ENCODE data around the gene ITFG1. TPM values are rescaled to one million over a fixed set of nuclear protein-coding genes. Genes with fewer than 3 reads are reported as not detected.

Gene ITFG1
- total and polyA plus RNA-seq, 2 of the 8 experiments (the other 6 are each of a cell fraction or from before 2014, with no cell fraction given) = 13.8 to 22.2 TPM

DNA sequence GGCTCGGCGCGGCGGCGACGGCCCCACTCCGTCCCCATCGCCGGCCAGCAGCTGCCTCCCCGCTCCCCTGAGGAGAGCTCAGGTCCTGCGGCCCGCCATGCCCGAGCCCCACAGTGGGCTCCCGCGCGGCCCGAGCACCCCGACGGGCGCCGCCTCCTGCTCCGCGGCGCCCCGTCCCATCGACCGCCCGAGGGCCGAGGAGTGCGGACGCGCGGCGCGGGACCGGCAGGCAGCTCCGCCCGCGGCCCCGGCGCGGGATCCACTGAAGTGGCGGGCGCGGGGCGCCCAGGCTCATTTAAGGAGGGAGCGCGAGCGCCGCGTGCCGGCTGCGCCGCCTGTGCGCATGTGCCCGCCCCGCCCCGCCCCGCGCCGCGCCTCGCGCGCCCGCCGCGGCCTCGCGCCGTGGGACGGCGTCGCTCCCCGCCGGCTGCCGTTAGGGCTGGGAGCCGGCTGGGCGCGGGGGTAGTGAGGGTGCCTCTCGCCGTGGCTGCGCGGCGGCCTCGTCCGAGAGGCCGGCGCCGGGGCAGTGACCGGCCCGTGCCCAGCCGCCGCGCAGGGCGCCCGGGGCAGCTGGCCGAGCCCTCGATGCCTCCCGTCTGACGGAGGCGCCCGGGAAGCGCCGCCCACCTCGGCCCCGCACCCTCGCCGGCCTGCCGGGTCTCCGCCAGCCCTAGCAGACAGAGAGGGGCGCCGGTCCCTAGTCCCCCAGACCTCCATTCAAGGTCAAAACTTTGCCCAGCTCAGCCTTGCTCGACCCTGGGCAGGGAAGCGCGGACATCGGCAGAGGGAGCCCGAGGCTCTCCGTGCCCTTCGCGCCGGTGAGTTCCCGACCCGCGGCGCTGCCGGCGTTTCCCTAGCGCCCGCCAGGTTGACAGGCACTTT lies 316.9 kb downstream of the ITFG1 start, which contains the start of gene NETO2:
Gene NETO2 (minus strand): TSS at position 269 of the 882 bp plus-strand sequence. CDS start 333 bp downstream, outside the sequence.
- no peak within 1 kb of the TSS for H3K23ac ChIP-seq (ENCODE audit: insufficient read length)
- peak in 1 of 2 experiments; percentile 80 for DNase-seq (ENCODE audit: low read depth in 1 of 2, low spot score in 2 of 2)
- H3K4ac ChIP-seq (replicated peaks; ENCODE audit: insufficient read length, low read depth, low read length) = no peak within 1 kb of the TSS
- peak within 1 kb of the TSS; percentile 38 to 90 for H3K4me2 ChIP-seq (ENCODE audit: insufficient read depth in 1 of 2, low read depth in 2 of 2, low read length in 2 of 2)
- peaks cover 2% of the 10 kb centered on the region; the same call in 1 of the 2 replicates for H3K23me2 ChIP-seq (ENCODE audit: low read depth, low read length)
- peak within 1 kb of the TSS; percentile 51 to 79 (median 70) for H3K4me3 ChIP-seq (ENCODE audit: extremely low read depth in 1 of 4, insufficient read depth in 2 of 4, low read depth in 3 of 4, low read length in 4 of 4)
- H2AK5ac ChIP-seq (ENCODE audit: low read depth, low read length) = no peak within 1 kb of the TSS
- no peaks in the 10 kb centered on the region for H3K79me1 ChIP-seq (ENCODE audit: low read depth, low read length)
- H4K20me1 ChIP-seq (replicated peaks in 1 of 2; ENCODE audit: control insufficient read depth in 1 of 2, insufficient read depth in 2 of 2, low read length in 2 of 2) = peaks cover 2% of the 10 kb centered on the region in 2 experiments
- peaks cover 0 to 18% of the 10 kb centered on the region in 2 experiments; a peak in 2 of 4 replicates for H3K79me2 ChIP-seq (ENCODE audit: control insufficient read depth in 1 of 2, insufficient read depth in 2 of 2, low read length in 2 of 2)
- no peak within 1 kb of the TSS for H2BK20ac ChIP-seq (ENCODE audit: low read length)
- peak within 1 kb of the TSS; percentile 77; the same call in 1 of the 2 replicates for H2AFZ ChIP-seq (ENCODE audit: low read length)
- no peak within 1 kb of the TSS for H2BK12ac ChIP-seq (ENCODE audit: low read depth, low read length)
- 0 out of 7 replicates have a peak, but pooled peaks cover 0 to 2% (median 0%) of the 10 kb centered on the region in 4 experiments for H3K4me1 ChIP-seq (replicated peaks in 1 of 4; ENCODE audit: control insufficient read depth in 3 of 4, insufficient read depth in 4 of 4, low read length in 3 of 4)
- no peak within 1 kb of the TSS for H3K18ac ChIP-seq (ENCODE audit: extremely low read depth, low read length)
- H2BK120ac ChIP-seq (replicated peaks; ENCODE audit: low read depth, low read length) = no peak within 1 kb of the TSS
- 3% methylated on average over 53 of the region's 130 CpGs; no CpG with 5 or more reads in 1 of the 2 experiments for WGBS, 2 experiments (ENCODE audit: extremely low coverage in 1 of 2, insufficient coverage in 1 of 2, insufficient read length in 1 of 2, insufficient replicate concordance in 2 of 2, low coverage in 1 of 2, low lambda C conversion rate in 2 of 2, missing lambda C conversion rate in 1 of 2)
- H4K8ac ChIP-seq (ENCODE audit: extremely low read depth, insufficient read depth, low read length) = peak within 1 kb of the TSS; percentile 78
- no peak within 1 kb of the TSS for H3K56ac ChIP-seq (replicated peaks; ENCODE audit: insufficient read length, low read depth, low read length)
- no peak for FAIRE-seq
- CTCF ChIA-PET (ENCODE audit: partially characterized antibody) = interaction anchor here (0.7 to 5.2 kb wide), 27 partner anchors 11 to 1022 kb away, joined by 3 to 27 read pairs (median 4); partner anchors contain the start of genes ITFG1 and PHKB
- peaks cover 2 to 31% (median 19%) of the 10 kb centered on the region in 4 experiments for H3K27me3 ChIP-seq (replicated peaks in 1 of 4; ENCODE audit: control insufficient read depth in 3 of 4, extremely low read depth in 1 of 4, insufficient read depth in 3 of 4, low read length in 3 of 4)
- no peak within 1 kb of the TSS for H4K91ac ChIP-seq (replicated peaks; ENCODE audit: insufficient read length, low read length)
- POLR2A ChIA-PET (ENCODE audit: partially characterized antibody) = interaction anchor here (0.6 to 1.7 kb wide), 6 partner anchors 11 to 740 kb away, joined by 3 to 5 read pairs (median 4); partner anchors contain the start of genes DNAJA2, ITFG1 and PHKB
- H2BK15ac ChIP-seq (ENCODE audit: low read length) = no peak within 1 kb of the TSS
- no peaks in the 10 kb centered on the region for H3K36me3 ChIP-seq (ENCODE audit: control insufficient read depth in 2 of 4, insufficient read depth in 4 of 4, low read length in 3 of 4)
- peak within 1 kb of the TSS; percentile 25 for H4K5ac ChIP-seq (ENCODE audit: insufficient read length, low read depth, low read length)
- H3K14ac ChIP-seq (ENCODE audit: insufficient read length) = no peak within 1 kb of the TSS
- H3K9me3 ChIP-seq (ENCODE audit: insufficient read depth in 2 of 2, low read depth in 1 of 2, low read length in 1 of 2) = no peaks in the 10 kb centered on the region
- H3K27ac ChIP-seq (ENCODE audit: low read depth, low read length) = no peak within 1 kb of the TSS
- H2BK5ac ChIP-seq (ENCODE audit: low read depth, low read length) = no peak within 1 kb of the TSS
- peak within 1 kb of the TSS in 3 of 4 experiments; percentile 51 to 66 (median 64); a peak in 6 of 7 replicates for H3K9ac ChIP-seq (replicated peaks in 1 of 4; ENCODE audit: extremely low read depth in 1 of 4, low read depth in 3 of 4, low read length in 3 of 4)
- TF ChIP-seq EP300 (IDR thresholded peaks at IDR 0.05; ENCODE audit: borderline replicate concordance in 1 of 2, low read depth in 2 of 2, low read length in 2 of 2) = no peak
- TF ChIP-seq RXRA (IDR thresholded peaks at IDR 0.05; ENCODE audit: insufficient read depth, low read depth, low read length) = no peak

All from H1 (cell line).